ENCODE results near the gene SHKBP1. TPM values are rescaled to one million over a fixed set of nuclear protein-coding genes. Genes with fewer than 3 reads are reported as not detected.
"Not testable (repeated sequence)": the region's sequence is repeated elsewhere in the genome, so short reads cannot be mapped to it uniquely, and the experiment has no call there.

The SHKBP1 gene
- total RNA-seq, 1 donor from 2014 or later, result 192 TPM

DNA sequence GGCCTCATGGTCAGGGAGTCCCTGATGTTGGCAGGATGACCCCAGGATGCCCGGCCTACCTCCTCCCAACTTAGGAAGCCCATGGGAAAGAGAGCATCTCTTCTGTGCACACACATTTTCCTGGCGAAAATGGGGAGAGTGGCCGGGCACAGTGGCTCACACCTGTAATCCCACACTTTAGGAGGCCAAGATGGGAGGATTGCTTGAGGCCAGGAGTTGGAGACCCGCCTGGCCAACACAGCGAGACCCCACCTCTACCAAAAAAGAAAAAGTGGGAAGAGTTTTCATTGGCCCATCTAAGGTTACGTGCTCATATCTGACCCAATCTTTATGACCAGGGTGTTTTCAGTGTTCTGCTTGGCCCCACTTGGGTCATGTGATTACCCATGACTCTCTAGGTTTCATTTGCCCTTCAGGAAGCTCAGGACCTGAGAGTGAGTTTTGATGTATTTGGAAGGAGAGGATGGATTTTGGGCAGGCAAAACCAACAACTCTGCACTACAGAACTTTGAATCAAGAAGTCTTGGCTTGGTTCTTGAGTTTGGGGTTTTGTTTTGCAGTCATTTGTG, 33.6 kb upstream of the SHKBP1 start:
- no peak overlapping the region for H3K27ac ChIP-seq
- no peaks in the 10 kb centered on the region for H3K36me3 ChIP-seq
- no peak for DNase-seq (ENCODE audit: low spot score in 2 of 2)
- no peak overlapping the region for H3K4me3 ChIP-seq
- TF ChIP-seq, protein P1, sequence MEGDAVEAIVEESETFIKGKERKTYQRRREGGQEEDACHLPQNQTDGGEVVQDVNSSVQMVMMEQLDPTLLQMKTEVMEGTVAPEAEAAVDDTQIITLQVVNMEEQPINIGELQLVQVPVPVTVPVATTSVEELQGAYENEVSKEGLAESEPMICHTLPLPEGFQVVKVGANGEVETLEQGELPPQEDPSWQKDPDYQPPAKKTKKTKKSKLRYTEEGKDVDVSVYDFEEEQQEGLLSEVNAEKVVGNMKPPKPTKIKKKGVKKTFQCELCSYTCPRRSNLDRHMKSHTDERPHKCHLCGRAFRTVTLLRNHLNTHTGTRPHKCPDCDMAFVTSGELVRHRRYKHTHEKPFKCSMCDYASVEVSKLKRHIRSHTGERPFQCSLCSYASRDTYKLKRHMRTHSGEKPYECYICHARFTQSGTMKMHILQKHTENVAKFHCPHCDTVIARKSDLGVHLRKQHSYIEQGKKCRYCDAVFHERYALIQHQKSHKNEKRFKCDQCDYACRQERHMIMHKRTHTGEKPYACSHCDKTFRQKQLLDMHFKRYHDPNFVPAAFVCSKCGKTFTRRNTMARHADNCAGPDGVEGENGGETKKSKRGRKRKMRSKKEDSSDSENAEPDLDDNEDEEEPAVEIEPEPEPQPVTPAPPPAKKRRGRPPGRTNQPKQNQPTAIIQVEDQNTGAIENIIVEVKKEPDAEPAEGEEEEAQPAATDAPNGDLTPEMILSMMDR (IDR thresholded peaks at IDR 0.05), result no peak
- intact Hi-C loops (cut with DNase I), result loop anchor here (5.0 kb wide), 1 partner anchor 34 kb away; the partner anchor contains the start of gene SHKBP1
- peaks cover 0 to 7% of the 10 kb centered on the region in 2 donors for H3K4me1 ChIP-seq
- no peaks in the 10 kb centered on the region for H3K27me3 ChIP-seq
- H3K9me3 ChIP-seq, result no peaks in the 10 kb centered on the region

DNA sequence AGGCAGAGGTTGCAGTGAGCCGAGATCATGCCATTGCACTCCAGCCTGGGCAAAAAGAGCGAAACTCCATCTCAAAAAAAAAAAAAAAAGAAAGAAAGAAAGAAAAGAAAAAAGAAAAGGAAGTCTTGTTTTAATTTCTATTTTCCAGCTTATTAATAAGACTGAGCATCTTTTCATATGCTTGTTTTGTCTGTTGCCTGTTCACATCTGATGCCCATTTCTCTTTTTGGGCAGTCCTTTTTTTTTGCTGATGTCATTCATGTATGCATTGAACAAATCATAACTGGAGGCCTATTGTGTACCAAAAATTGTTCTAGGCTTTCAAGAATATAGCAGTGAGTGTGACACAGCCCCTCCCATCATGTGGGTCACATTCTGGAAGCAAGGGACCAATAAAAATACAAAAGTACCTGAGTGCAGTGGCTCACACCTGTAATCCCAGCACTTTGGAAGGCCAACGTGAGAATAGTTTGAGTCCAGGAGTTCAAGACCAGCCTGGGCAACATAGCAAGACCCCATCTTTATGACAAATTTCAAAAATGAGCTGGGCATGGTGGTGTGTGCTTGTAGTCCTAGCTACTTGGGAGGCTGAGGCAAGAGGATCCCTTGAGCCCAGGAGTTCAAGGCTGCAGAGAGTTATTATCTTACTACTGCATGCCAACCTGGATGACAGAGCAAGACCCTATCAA, 30.4 kb upstream of the SHKBP1 start:
- H3K27ac ChIP-seq; H3K4me1 ChIP-seq; H3K4me3 ChIP-seq; H3K36me3 ChIP-seq; H3K9me3 ChIP-seq; intact Hi-C loops (cut with DNase I); DNase-seq (ENCODE audit: low spot score in 2 of 2); H3K27me3 ChIP-seq: not testable (repeated sequence)

DNA sequence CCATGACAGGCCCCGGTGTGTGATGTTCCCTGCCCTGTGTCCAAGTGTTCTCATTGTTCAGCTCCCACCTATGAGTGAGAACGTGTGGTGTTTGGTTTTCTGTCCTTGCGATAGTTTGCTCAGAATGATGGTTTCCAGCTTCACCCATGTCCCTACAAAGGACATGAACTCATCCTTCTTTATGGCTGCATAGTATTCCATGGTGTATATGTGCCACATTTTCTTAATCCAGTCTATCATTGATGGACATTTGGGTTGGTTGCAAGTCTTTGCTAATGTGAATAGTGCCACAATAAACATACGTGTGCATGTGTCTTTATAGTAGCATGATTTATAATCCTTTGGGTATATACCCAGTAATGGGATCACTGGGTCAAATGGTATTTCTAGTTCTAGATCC, 29.5 kb upstream of the SHKBP1 start:
- H3K36me3 ChIP-seq; H3K27ac ChIP-seq; H3K9me3 ChIP-seq; H3K27me3 ChIP-seq; DNase-seq (ENCODE audit: low spot score in 2 of 2); intact Hi-C loops (cut with DNase I); H3K4me3 ChIP-seq; H3K4me1 ChIP-seq: not testable (repeated sequence)

DNA sequence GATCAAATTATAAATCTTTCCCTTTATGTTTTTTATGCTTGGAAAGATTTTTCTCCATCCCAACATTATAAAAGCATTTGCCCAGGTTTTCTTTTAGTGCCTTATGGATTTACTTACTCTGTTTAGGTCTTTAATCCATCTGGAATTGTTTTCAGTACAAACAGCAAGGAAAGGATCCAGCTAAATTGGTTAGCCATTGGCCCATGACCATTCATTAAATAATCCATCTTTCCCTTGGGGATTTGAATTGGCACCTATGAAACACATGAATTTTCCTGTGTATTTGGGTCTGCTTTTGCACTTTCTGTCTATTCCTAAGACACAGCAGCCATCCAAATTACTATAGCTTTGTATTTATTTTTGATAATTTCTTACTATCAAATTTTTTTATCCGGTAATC, 28.8 kb upstream of the SHKBP1 start:
- H3K4me1 ChIP-seq, result no peaks in the 10 kb centered on the region
- TF ChIP-seq, protein P1 (IDR thresholded peaks at IDR 0.05), result no peak
- no peak overlapping the region for H3K27ac ChIP-seq
- intact Hi-C loops (cut with DNase I), result loop anchor here (2.0 kb wide), 1 partner anchor 51 kb away; no protein-coding TSS in a partner anchor
- H3K36me3 ChIP-seq, result no peaks in the 10 kb centered on the region
- no peaks in the 10 kb centered on the region for H3K9me3 ChIP-seq
- H3K4me3 ChIP-seq, result no peak overlapping the region
- no peaks in the 10 kb centered on the region for H3K27me3 ChIP-seq
- DNase-seq (ENCODE audit: low spot score in 2 of 2), result no peak

DNA sequence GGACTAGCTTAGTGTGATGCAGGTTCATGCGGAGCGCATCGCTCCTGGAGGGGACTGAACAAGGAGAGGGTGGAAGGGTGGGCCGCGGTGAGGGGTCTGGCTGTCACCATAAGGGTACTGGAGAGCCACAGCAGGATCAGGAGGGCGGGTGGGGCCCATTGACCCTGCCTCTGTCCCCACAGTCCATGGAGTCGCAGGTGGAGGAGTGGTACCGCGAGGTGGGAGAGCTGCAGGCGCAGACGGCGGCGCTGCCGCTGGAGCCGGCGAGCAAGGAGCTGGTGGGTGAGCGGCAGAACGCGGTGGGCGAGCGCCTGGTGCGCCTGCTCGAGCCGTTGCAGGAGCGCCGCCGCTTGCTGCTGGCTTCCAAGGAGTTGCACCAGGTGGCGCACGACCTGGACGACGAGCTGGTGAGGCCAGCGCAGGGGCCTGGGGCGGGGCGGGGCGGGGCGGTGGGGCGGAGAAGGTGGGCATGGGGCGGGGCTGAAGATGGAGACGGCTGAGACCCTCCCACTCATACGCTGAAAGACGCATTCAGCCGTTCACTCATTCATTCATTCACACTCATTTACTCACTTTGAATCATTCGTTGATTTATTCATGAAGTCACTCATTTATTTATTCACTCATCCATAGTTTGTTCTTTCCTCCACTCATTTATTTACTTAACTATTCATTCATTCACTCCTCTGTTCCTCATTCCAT, 27.5 kb upstream of the SHKBP1 start:
- Histone ChIP-seq H3K4me3 (no peak overlapping the region), H3K9me3 (no peaks in the 10 kb centered on the region), H3K27ac (no peak overlapping the region), H3K4me1 (no peaks in the 10 kb centered on the region), H3K36me3 (no peaks in the 10 kb centered on the region), H3K27me3 (no peaks in the 10 kb centered on the region)
- TF ChIP-seq, protein P1 (IDR thresholded peaks at IDR 0.05), result peak; percentile 24 to 65 (median 47)
- intact Hi-C loops (cut with DNase I), result loop anchor here (2.0 kb wide), 1 partner anchor 50 kb away; no protein-coding TSS in a partner anchor
- DNase-seq (ENCODE audit: low spot score in 2 of 2), result no peak

DNA sequence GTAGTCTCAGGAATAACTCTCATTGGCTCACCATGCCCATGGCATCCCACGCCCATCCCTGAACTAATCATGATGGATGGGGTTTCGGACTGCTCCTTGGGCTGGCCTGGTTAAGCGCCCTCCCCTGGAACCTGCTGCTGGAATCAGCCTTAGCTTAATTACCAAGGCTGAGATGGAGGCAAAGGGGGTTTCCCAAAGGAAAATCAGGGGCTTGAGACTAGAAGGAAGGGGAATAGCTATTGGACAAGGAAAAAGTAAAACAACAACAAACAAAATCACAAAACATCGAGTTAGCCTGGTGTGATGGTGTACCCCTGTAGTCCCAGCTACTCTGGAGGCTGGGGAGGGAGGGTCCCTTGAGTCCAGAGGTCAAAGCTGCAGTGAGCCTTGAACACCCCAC, 25.7 kb upstream of the SHKBP1 start:
- Histone ChIP-seq H3K27ac (no peak overlapping the region), H3K4me1 (no peaks in the 10 kb centered on the region), H3K4me3 (no peak overlapping the region), H3K36me3 (no peaks in the 10 kb centered on the region), H3K27me3 (no peaks in the 10 kb centered on the region), H3K9me3 (no peaks in the 10 kb centered on the region)
- TF ChIP-seq, protein P1 (IDR thresholded peaks at IDR 0.05), result no peak
- intact Hi-C loops (cut with DNase I), result no loop called here
- DNase-seq (ENCODE audit: low spot score in 2 of 2), result no peak
